NB4 (cell line): ENCODE data around the gene CCDC191.

Source experiments
- DNase-seq: peaks from one replicate; pipeline ENCODE4 v3.0.0; 2010; ENCODE audit warnings: low read depth
- H3K4me3 ChIP-seq: one replicate; pipeline ENCODE4 v1.5.1; 2011; ENCODE audit warnings: mild to moderate bottlenecking, low read depth, low read length, moderate library complexity
- MYC ChIP-seq: IDR thresholded peaks from 2 replicates; pipeline ENCODE4 v1.6.1; 2011; ENCODE audit warnings: low read depth, low read length
- POLR2A ChIP-seq: IDR thresholded peaks from 2 replicates; pipeline ENCODE4 v1.6.1; 2011; ENCODE audit warnings: mild to moderate bottlenecking; ENCODE audit not compliant: insufficient read length; ENCODE audit errors: extremely low read depth
- TF ChIP-seq, protein P1 (sequence below): IDR thresholded peaks from one replicate; pipeline ENCODE4 v1.5.1; 2012; ENCODE audit warnings: low read depth, low read length
- TF ChIP-seq, protein P2 (sequence below): IDR thresholded peaks from 2 replicates; pipeline ENCODE4 v1.6.1; 2011; ENCODE audit warnings: low read depth, low read length

CCDC191 gene

DNA sequence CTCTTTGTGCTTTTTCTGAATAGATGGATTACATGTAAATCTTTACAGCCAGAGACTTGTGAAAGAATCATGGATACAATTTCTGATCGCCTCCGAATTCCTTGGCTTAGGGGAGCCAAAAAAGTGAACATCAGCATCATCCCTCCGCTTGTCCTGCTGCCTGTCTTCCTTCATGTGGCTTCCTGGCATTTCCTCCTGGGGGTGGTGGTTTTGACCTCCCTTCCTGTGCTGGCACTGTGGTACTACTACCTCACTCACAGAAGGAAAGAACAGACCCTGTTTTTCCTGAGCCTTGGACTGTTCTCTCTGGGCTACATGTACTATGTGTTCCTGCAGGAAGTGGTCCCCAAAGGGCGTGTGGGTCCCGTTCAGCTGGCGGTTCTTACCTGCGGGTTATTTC lies 102.6 kb downstream of the CCDC191 start:
- H3K4me3 ChIP-seq, result no peak overlapping the region
- TF ChIP-seq MYC (no peak), POLR2A (no peak)
- TF ChIP-seq, protein P1, sequence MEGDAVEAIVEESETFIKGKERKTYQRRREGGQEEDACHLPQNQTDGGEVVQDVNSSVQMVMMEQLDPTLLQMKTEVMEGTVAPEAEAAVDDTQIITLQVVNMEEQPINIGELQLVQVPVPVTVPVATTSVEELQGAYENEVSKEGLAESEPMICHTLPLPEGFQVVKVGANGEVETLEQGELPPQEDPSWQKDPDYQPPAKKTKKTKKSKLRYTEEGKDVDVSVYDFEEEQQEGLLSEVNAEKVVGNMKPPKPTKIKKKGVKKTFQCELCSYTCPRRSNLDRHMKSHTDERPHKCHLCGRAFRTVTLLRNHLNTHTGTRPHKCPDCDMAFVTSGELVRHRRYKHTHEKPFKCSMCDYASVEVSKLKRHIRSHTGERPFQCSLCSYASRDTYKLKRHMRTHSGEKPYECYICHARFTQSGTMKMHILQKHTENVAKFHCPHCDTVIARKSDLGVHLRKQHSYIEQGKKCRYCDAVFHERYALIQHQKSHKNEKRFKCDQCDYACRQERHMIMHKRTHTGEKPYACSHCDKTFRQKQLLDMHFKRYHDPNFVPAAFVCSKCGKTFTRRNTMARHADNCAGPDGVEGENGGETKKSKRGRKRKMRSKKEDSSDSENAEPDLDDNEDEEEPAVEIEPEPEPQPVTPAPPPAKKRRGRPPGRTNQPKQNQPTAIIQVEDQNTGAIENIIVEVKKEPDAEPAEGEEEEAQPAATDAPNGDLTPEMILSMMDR, result no peak
- TF ChIP-seq, protein P2, sequence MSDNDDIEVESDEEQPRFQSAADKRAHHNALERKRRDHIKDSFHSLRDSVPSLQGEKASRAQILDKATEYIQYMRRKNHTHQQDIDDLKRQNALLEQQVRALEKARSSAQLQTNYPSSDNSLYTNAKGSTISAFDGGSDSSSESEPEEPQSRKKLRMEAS, result no peak
- DNase-seq, result peak; percentile 4

DNA sequence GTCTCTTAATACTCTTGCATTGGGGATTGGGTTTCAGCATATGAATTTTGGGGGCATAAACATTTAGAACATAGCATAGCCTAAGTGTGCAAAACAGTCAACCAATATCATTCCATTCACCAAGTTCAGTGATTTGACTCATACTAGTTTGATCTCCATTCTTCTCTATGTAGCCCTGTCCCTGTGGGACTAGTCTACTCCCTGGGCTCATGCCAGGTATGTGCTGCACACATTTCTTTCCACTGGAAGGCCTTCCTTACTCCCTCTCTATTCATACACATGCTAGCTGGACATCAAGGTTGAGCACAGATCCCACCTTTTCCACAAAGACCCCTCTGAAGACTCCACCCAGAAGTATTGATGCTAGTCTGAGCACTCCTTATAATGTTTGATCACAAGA lies 103.4 kb downstream of the CCDC191 start:
- no peak for DNase-seq

DNA sequence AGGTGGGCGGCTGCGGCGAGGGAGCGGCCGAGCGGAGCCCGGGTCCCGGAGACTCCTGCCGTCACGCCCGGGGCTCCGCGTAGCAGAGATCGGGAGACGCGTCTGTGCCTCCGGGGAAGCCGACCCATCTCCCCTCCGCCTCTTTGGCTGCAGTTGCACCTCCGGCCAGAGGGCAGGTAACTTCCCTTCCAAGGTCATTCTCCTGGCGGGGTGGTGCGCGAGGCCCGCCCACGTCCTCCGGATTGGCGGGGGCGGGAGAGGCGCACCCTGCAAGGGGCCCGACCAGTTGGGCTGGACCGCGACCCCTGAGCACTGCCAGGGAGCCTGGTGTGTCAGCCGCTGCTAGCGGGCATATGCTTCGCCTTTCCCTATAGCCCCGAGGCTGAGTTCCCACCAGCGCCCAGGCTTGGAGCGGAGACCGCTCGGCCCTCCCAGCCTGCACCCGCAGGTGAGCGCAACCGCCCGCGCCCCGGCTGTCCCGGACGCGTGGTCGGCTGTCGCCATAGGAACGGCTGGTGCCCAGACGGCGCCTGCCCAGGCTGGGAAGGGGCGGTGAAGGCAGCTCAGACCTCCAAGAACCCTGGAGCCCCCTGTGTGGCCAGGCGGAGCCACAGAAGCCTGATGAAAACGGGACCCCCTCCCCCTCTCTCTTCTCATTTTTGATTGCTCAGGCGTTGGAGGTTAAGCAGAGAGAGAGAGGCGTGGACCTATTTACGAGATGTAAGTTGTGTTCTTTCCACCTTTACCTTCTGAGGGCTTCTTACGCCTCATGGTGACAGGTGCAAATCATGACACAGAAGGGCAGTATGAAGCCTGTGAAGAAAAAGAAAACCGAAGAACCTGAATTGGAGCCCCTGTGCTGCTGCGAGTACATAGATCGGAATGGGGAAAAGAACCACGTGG lies 108.1 kb downstream of the CCDC191 start:
- peak overlapping the region; percentile 49 for H3K4me3 ChIP-seq
- TF ChIP-seq POLR2A, result no peak
- TF ChIP-seq, protein P2, result 0 out of 2 replicates have a peak, but pooled peaks have one; percentile 10
- TF ChIP-seq MYC, result 0 out of 2 replicates have a peak, but pooled peaks have one; percentile 6
- DNase-seq, result peak; percentile 25

More for the DNA sequence above, 103.4 kb downstream of the CCDC191 start:
- no peak for TF ChIP-seq POLR2A
- TF ChIP-seq, protein P1, result no peak
- no peak for TF ChIP-seq MYC
- TF ChIP-seq, protein P2, result no peak
- no peak overlapping the region for H3K4me3 ChIP-seq

DNA sequence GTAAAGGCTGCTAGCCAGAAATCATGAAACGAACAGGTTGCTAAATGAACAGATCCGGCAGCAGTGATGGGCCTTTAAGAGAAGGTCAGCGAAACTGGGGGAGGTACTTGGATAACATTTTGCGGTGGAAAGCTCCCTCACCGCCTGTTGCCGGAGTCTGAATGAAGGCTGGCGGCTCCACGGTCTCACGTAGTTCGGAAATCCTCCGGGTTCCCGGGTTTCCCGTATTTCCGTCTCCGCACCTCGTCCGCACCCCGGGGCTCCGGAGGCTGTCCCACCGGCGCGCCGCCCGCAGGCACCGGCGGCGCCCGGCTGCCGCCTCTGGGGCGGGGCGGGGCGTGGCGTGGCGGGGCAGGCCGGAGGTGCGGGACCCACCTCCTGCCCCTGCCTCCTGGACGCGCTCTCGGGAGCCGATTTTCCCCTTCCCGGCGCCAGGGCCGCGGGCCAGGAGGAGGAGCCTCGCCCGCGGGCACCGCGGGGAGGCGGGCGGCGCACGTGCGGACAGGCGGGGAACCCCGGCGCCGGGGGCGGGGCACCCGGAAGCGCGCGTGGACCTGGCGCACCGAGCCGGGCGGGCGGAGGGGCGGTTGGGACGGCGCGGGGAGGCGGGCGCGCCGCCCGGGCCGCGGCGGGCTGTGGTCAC lies 108.8 kb downstream of the CCDC191 start, which contains the start of gene ZDHHC23:
Gene ZDHHC23 (plus strand): TSS at position 642 of the 643 bp plus-strand sequence. CDS start 790 bp downstream, outside the sequence.
- peak within 1 kb of the TSS; percentile 49 for H3K4me3 ChIP-seq
- TF ChIP-seq POLR2A (no peak), MYC (peak; percentile 59; the same call in 1 of the 2 replicates)
- TF ChIP-seq, protein P2, result peak; percentile 68
- peak; percentile 51 for DNase-seq

DNA sequence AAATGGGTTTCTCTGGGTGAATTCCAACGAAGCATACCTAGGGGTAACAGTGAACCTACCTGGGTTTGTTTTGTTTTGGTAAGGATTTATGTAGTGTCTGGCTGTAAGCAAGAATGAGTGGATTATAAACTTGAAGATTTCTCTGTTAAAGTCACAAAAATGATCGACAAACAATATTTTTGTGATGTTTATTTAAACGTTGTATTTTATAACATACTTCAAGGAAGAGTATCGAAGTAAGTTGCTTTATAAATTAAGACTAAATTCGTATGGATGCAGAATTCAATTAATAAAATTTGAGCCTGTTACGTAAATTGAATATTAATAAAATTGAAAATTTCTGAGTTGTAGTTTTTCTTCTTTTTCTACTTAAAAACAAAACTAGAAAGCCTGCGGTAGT lies 109.5 kb downstream of the CCDC191 start:
- no peak for DNase-seq
- peak overlapping the region; percentile 49 for H3K4me3 ChIP-seq
- TF ChIP-seq, protein P1, result no peak
- no peak for TF ChIP-seq MYC
- TF ChIP-seq, protein P2, result no peak
- TF ChIP-seq POLR2A, result no peak

DNA sequence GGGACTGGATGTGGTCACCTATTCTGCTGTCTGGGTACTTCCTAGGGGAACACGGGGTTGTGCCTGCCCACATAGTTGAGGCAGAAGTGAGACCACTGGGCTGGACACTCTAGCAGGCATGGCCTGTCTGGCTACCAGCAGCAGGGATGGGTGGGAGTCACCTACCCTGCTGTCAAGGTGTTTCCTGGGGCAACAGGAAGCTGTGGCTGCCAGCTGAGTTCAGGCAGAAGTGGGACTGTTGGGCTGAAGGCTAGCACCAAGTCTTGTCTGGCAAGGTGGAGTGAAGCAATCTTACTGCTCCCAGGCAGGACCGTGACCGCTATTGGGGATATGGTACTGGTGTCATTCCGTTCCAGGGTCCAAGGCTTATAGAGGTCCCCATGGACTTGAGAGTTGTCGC lies 128.8 kb downstream of the CCDC191 start:
- TF ChIP-seq, protein P1, result no peak
- TF ChIP-seq MYC, result no peak
- TF ChIP-seq POLR2A, result no peak
- TF ChIP-seq, protein P2, result no peak
- peak; percentile 1 for DNase-seq
- H3K4me3 ChIP-seq, result no peak overlapping the region
